HG03064 (cell line): ENCODE results near the gene IFT74.

Experiments
- ATAC-seq: cut with Tn5 transposase; IDR thresholded peaks from one replicate; pipeline ENCODE4 v1.9.1; 2021; ENCODE audit warnings: low read depth; ENCODE audit not compliant: unreplicated experiment

Gene IFT74

DNA sequence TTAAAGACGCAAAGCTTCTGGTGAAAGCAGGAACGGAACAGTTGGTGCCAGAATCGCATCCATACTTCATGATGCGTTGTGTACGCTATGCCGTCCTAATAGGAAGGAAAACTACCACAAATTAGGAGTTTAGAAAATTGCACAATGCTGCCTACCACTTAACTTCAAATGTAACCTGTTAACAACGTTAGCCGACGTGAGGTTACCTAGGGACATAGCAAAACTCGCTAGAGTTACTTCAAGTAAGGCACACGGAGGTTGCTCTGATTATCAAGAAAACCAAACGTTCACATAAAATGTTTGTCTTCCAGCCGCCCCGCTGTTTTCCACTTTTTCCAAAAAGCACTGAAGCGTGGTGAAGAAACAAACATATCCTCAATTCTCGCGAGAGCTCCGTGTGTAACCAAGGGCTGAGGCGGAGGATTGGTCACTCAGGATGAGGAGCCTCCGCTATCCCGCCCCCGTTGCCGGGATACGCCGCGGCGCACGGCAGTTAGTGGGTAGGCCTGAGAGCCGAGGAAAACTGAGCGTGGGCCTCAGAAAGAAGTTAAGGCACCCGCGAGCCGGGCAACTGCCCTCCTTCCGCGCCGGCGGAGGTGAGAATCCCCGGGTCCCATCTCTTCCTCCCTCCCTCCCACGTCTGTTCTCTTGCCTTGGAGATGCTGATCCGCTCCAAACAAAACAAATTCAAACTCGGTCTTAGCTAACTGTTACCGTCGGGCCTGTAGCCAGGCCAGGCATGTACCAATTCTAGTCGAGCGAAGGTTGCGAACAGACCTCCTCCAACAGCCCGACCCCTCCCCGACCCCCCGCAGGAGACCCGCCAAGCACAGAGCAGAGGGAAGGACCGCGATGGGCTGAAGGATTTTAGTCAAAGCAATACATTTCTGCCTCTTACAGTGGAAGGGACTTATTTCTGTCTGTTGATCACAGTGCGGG, at the start of gene IFT74:
IFT74 (plus strand) TSS at position 492 of the 939 bp plus-strand sequence. CDS start 5,556 bp downstream, outside the sequence.
- peak; percentile 98 for ATAC-seq

DNA sequence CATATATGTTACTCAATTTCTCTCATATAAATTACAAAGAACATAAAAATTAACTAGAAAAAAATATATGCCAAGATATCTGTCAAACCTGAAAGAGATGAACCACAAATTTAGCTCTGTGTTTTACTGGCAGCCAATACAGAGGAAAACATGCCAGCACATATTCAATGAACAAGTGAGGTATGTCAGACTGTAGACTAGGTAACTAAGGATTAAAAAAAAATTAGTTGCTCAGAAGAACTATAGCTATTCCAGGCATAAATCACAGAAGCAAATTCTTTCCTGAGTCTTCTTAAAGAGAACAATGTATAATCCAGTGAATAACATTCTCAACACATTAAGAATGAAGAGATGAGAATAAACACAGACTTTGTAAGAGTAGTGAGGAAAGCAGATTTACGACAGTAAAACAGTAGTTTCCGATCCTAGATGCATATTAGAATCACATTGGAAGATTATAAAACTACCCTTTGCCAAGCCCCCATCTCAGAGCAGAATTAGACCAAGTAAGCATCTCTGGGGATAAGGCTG, 43.0 kb upstream of the IFT74 start:
- ATAC-seq = no peak

DNA sequence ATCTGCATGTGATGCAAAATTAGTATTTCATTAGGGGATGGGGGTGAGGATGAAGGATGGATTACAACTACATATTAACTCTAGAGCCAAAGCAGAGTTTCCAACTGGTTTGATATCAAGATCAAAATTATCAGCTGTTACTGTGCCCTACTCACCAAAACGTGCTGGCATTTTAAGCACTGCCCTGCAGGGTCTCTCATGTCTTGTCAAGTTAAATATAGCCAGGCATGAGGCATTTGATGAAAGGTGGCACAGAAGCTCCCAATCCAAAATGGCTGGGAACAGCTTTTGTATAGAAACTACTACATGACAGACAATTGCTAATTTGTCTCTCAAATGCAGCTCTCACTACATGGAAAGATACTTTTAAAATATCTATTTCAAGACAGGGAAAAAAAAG, 36.5 kb upstream of the IFT74 start:
- ATAC-seq = no peak

DNA sequence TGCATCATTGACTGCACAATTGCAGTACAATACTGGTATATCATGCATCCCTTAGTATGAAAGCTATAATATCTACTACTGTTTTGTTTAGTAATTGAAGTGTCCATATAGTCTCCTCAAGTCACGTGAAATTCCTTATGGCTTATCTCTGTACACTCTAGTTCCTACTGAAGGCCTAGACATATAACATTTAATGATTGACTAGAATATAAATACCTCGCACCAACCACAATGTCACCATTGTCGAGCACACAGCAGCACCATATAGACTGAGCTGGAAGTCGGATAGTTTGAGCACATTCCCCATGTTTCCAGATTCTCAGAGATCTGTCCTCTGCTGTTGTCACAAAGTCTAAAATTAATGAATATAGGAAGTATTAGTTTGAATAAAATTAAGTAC, 30.6 kb upstream of the IFT74 start:
- no peak for ATAC-seq

DNA sequence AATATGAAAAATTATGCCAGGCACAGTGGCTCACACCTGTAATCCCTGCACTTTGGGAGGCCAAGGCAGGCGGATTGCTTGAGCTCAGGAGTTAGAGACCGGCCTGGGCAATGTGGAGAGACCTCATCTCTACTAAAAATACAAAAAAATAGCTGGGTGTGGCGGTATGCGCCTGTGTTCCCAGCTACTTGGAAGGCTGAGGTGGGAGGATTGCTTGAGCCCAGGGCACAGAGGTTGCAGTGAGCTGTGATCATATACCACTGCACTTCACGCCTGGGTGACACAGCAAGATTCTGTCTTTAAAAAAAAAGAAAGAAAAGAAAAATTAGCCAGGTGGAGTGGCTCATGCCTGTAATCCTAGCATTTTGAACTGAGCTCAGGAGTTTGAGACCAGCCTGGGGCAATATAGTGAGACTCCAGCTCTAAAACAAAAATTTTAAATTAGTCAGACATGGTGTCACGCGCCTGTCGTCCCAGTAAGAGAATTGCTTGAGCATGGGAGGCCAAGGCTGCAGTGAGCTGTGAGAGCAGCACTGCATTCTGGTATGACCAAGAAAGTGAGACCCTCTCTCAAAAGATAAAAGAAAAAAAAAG, 27.2 kb upstream of the IFT74 start:
- ATAC-seq = no peak

DNA sequence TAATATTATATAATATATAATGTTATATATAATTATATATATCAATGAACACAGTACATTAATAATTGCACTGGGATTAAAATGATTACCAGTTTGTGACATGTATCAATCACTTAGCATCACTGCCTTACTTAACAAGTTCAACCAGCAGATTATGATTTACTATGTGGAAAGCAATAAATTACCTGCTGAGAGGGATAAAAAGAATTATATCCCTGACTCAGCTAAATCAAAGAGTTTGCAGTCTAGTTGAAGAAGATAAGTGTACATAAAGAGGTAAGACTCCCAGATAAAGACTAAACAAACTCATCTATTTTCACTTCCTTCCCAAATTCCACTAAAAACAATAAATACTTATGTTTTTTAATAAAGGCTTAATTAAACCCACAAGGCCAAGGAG, 20.4 kb upstream of the IFT74 start:
- ATAC-seq = no peak

DNA sequence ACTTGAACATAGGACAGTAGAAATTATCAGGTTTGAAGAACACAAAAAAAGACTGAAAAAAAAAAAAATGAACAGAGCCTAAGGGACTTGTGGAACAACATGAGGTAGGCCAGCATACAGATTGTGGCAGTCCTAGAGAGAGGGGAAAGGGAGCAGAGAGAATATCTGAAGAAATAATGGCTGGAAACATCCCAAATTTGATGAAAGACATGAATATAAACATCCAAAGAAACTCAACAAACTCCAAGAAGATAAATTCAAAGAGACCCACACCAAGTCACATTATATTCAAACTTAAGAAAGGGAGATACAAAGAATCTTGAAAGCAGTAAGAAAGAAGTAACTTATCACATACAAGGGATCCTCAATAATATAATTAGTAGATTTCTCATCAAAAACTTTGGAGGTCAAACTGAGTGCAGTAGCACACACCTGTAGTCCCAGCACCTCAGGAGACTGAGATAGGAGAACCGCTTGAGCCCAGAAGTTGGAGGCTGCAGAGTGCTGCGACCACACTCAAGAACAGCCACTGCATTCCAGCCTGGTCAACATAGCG, 18.3 kb upstream of the IFT74 start:
- ATAC-seq = no peak

DNA sequence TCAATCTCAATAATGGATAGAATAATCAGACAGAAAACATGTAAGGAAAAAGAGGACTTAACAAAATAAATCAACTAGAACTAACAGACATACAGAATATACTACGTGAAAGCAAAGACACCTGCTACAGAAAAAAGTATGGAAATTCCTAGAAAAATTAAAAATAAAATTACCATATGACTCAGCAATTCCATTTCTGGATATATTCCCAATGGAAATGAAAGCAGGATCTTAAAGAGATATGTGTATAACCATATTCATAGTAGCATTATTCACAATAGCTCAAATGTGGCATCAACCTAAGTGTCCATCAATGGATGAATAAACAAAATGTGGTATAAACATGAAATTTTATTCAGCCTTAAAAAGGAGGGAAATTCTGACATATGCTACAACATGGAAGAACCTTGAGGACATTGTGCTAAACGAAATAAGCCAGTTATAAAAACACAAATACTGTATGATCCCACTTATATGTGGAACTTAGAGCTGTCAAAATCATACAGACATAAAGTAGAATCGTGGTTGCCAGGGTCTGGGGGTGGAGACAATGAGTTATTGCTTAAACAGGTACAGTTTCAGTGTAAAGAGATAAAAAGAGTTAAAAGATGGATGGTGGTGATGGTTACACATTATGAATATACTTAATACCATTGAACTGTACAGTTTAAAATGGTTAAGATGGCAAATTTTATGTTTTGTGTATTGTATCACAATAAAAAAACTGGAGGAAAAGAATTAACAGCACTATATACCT, 16.1 kb upstream of the IFT74 start:
- no peak for ATAC-seq

DNA sequence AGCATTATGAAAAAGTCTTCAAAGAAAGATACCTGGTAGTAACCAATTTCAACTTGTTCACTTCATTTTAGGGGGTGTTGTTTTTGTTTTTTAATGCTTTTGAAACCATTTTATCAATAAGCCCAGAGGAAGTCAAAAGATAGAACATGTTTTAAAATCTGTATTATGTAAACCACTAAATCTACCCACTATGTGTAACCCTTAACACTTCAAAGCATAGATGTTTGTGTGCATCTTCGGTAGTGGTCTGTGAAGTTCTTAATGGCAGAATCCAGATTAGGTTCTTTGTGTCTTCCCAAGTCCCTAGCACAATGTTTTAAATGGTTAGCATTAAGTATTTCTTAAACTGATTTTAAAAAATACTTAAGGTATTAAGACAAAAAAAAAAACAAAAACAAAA, 15.4 kb upstream of the IFT74 start:
- no peak for ATAC-seq

DNA sequence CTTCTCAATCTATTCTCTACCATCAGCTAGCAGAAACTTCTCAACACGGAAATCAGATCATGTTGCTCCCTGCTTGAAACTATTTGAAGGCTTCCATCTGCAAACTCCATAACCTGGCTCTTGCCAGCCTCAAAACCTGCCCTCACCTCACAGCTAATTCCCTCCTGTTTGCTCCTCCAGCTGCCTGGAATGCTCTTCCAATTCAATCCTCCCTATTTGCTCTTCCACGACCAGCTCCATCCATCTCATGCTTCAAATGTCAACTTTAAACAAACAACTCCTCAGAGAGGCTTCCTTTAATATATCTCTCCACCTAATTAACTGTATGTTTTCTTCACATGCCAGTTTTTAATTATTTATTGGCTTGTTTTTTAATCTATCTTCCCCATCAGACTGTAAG, 10.6 kb upstream of the IFT74 start:
- ATAC-seq = no peak

DNA sequence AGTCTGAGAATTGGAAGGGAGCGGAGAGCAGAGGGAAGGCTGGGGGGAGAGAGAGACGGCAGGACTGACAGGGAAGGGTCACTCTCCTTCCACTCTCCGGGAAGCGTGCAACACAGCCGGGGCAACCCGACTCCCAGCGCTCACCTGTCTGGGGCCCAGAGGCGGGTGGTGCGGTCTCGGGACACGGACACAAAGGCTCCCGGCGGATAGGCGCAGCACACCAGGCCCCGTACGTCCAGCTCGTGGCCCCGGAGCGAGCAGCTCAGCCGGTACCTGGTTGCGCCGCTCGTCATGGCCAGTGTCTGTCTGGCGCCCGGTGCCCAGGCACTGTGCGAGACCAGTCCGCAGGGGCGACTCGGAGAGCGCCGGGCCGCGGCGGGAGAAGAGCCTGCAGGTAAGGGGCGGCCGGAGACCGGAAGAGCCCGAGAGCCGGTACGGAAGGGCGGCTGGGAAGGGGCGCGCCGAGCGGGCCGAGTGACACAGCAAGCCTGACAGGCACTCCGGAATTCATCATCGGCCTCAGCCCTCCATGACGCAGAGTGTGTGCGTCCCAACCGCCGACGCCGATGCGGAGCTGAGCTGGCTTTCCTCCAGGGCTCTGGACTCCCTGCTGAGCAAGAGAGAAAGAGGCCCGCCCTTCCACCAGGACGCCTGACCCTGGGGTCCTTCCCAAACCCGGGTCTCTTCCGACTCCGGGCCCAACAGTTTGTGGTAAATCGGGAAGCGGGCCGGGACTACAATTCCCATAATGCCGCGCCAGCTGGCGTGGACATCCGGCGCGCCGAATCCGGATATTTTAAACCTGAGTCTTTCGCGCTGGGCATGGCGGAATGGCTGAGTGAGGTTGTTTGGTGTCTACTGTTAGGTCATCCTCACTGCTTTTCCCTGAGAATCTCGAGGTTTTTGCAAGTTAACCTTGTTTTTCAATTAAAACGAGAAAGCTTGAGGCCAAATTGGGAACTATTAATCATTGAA, 9.2 kb upstream of the IFT74 start, which contains the start of gene PLAA:
PLAA (minus strand) TSS at position 490 of the 975 bp plus-strand sequence; CDS start at position 293, 197 bp downstream.
- ATAC-seq = peak; percentile 99

DNA sequence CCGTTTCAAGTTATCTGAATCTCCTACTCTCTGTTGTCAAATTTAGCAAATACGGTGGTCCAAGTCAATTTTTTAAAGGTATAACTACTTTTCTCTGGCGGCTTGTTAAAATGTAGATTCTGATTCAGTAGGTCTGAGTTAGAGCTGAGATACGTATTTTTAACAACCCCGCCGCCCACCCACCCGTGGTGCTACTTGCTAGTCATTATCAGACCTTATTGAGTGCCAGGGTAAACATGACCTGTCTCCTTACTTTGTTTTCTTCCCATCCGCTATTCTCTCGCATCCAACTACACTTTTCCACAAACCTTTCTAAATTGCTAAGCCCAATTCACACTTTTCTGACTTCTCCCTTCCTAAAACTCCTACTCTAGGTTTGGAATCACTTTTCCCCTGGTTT, 8.5 kb upstream of the IFT74 start:
- ATAC-seq = no peak

DNA sequence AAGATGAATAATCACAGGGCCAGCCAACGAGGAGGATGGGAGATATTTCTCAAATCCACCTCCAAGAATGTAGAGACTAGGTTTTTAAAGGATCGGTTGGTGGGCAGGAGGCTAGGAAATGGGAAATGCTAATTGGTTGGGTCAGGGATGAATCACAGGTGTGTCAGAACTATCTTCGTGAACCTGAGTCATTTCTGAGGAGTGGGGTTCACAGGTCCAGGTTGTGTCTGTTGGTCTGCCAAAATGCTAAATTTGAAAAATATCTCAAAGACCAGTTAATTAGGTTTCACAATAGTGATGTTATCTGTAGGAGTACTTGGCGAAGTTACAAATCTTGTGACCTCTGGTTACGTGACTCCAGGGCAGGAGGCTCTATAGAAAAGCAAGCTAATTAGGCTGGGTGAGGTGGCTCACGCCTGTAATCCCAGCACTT, 6.6 kb upstream of the IFT74 start:
- no peak for ATAC-seq

DNA sequence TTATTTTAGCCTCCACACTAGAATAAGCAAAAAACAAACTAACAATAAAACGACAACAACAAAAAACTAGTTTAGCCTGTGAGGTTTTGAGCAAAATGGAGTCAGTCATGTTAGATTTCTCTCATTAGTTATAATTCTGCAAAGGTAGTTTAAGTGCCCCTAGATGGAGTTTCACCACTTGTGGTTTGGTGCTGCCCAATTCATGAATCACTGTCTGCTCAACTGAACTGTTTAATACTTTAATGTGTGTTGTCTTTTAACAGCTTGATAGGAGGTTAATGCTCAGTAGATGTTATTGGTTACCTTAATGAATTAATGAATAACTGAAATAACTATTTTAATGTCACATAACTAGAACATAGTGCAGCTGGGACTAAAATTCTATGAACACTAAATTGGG, 5.7 kb upstream of the IFT74 start:
- no peak for ATAC-seq

DNA sequence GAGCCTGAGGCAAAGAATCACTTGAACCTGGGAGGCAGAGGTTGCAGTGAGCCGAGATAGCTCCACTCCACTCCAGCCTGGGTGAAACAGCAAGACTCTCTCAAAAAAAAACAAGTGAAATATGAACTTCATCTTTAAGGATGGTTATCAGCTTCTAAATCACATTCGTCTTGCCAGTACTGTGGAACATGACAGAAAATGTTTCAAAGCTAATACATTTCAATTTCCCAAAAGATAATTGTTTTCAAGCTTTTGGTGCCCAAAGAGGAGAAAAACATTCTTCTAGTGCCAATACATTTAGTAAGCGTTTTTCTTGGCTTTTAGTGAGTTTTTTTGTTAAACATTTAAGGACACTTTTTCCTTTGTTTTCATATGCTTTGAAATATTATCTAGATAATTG, 4.4 kb upstream of the IFT74 start:
- no peak for ATAC-seq

DNA sequence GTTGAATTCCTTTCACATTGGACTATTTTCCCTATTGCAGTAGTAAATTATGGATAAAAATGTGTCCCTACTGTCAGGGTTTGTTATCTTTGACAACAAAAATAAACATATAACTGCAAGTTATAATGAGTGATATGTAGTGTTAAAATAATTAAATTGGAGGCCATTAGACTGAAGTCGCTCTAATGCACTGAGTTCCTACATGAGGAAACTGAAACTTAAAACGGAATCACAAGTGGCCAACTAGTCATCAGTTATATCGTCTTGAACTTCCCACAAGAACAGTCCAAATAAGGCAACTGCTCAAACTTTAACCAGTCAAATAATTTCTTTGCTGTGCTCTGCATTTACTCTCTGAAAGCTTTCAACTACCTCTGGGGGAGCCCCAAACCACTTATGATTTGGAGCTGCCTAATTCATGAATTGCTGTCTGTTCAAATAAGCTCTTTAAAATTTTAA, 2.1 kb upstream of the IFT74 start:
- no peak for ATAC-seq

DNA sequence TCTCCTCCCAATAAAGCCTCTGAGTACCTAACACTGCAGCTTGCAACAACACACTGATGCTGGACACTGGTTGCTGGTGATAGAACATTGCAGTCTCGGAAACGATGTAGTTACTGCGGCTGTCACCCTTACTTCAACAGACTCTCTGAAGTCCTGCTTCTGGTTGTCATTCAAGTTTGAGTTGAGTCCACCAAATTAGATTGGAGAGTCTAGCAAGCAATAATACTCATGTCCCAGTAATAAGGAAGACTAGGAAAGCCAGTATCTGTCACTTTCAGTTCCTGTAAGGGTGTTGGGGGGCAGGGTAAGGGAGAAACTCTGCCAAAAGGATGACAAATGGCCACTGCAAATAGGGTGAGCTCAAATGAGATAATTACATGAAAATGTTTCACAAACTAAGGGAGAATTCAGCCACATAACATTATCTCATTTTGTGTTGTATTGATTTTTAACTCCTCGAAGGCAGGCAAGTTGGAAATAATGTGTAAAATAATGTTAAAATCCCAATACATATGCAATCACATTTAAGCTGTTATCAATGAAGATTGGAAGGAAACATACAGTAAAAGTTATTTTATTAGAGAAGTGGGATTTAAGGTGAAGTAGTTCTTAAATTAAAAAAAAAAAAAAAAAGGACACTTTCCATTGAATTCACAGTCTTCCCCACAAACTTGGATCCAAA, 849 bp upstream of the IFT74 start:
- no peak for ATAC-seq

DNA sequence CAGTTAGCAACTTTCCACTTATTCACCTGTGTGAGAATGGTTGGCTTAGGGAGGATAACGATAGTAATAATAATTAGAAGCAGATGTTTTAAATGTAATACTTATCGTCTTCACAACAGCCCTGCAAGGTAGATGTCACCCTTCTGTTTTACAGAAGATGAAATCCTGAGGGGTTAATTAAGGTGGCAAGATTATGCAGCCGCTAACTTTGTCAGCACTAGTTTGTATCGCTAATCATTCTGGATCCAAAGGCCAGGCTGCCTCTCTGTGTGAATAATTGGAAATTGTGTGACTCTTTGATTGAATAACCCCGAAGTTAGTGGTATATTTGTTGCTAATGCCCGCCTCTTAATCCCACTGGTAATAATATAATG, 635 bp downstream of the IFT74 start:
- ATAC-seq = no peak

DNA sequence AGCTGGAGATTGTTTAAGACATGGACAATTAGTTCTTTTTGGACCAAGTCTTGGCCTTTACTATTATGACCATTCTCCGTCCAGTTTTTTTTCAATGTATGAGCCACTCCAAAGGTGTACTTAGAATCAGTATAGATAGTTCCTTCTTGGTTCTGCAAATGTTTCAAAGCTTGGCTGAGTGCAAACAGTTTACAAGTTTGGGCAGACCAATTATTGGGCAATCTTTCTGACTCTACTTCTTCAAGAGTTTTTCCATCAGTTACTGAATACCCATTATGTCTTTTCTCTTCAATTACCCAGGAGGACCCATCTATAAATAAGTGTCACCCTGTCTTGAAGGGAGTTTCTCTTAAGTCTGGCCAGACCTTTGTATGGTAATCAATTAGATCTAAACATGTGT, 15.5 kb downstream of the IFT74 start:
- ATAC-seq = no peak
